OCI-M2 (cell line): ENCODE measurements around the gene TUBA1C.
"Not testable (repeated sequence)": the region's sequence is repeated elsewhere in the genome, so short reads cannot be mapped to it uniquely, and the experiment has no call there.

Experiments
- DNase-seq: peaks from one replicate; lab custom pipeline; 2025; ENCODE audit not compliant: unreplicated experiment; lab: John Stamatoyannopoulos, UW

TUBA1C gene

GRCh38 chr12:49282740-49283375 lies 18.0 kb downstream of the TUBA1C start:
- DNase-seq: not testable (repeated sequence)

- DNase-seq: no peak
These were observed 18.9 kb downstream of the TUBA1C start for GRCh38 chr12:49283541-49284429.

- DNase-seq: no peak
These were observed 19.8 kb downstream of the TUBA1C start for GRCh38 chr12:49284672-49285071.

DNA sequence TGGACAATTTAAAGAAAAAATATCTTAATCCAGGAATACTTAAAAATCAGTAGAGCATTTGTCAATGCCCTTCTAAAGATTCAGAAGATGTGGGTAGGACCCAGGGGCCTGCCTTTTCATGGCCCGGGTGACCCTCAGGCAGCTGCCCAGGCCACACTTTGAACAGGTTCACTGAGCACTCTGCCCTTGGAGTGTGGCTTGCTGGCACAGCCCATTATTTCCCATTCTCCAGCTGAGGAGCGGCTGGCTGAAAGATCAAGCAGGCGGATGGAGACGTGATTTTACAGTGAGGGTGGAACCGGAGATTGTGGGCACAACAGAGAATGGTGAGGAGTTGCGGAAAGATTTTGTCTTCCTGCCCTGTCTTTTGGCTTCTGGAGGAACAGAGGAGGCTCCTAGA lies 23.0 kb downstream of the TUBA1C start:
- no peak for DNase-seq

- DNase-seq: no peak
These were observed 23.6 kb downstream of the TUBA1C start for GRCh38 chr12:49288412-49288853.

- no peak for DNase-seq
These were observed 24.2 kb downstream of the TUBA1C start for GRCh38 chr12:49288922-49289555.

- no peak for DNase-seq
These were observed 27.8 kb downstream of the TUBA1C start for GRCh38 chr12:49292729-49293055.

DNA sequence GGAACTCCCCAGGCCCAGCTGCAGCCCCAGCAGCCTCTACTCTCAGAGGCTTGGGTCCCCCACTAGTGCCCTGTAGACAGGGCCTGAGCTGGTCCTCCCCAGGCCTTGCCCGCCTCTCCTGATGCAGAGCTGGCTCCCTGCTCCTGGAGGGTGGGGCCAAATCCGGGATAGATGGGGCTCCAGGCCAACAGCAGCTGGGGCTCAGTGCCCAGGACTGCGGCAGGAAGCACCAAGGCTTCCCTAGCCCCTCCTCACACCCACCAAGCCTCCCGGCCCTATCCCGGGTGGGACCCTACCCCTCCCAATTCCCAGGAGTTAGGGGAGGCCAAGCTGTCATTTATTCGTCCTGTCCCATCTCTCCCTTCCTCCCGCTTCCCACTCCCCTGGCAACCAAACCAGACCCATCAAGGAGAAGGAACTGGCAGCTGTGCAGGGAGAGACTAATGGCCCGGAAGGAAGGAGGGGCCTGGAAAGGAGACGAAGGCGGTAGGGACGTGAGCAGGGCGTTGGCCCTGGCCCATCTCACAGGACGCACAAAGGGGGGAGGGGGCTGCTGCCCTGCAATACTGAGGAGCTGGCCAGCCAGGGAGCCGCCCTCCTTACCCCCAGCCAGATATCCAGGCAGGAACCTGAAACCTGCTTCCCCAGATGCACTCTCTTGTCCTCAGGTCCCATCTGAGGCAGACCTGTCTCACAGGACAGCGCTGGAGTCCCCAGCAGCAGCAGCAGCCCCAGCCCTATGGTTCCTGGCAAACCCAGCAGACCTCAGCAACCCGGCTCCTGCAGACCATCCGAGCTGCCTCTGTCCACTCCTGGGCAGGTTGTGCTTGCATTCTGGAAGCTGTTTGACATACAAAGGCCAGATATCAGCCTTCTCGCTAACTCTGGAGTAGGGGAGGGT lies 28.4 kb downstream of the TUBA1C start:
- DNase-seq: no peak

DNA sequence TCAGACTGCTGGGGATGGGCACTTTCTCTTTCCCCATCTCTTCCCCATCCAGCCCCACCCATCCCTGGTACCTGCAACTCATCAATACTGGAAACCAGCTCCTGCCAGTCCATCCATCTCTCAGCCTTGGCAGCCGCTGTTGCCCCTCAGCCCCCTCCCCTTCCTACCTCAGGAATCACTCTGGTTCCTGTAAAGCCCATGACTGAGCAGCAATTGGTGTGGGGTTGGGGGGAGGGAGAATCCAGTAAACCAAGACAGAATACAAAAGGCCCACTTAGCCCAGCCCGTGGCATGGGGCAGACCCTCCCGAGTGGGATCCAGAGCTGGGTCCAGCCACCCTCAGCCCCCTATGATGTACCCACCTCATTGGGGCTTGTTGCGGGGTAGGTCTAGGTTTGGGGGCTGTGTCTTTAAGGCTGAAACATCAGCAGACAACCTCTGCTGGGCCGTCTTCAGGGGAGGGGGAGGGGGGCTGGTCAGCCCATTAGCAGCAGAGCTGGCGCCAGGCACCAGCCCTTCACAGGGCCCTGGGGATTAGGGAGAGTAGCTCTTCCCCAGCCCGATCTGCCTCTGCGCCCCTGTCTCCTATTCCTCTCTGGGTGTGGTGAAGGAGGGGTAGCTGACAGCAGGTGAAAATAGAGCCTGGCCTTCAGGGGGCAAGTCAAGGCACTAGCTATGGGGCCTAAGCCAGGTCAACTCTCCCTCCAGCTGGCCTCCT lies 29.4 kb downstream of the TUBA1C start:
- DNase-seq: no peak

DNA sequence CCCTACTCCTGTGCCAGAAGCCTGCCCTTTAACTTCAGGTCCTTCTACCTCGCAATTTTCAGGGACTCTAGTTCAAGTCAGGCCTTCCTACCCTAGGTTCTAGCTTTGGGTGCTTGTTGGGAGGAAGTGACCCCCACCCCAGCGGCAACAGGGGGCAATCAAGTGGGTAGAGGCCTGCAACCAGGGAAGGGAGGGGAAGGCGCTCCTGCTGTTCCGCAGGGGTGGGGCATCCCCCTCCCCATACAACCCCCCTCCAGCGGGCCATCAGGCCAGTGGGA lies 29.9 kb downstream of the TUBA1C start:
- DNase-seq: no peak

- no peak for DNase-seq
These were observed 30.4 kb downstream of the TUBA1C start, which contains the start of gene PRPH for GRCh38 chr12:49295082-49295936. Gene PRPH, plus strand, starts transcription at chr12:49295147. Its CDS starts 54 bp downstream, at chr12:49295201.

- no peak for DNase-seq
These were observed 31.4 kb downstream of the TUBA1C start for GRCh38 chr12:49296034-49296835.

DNA sequence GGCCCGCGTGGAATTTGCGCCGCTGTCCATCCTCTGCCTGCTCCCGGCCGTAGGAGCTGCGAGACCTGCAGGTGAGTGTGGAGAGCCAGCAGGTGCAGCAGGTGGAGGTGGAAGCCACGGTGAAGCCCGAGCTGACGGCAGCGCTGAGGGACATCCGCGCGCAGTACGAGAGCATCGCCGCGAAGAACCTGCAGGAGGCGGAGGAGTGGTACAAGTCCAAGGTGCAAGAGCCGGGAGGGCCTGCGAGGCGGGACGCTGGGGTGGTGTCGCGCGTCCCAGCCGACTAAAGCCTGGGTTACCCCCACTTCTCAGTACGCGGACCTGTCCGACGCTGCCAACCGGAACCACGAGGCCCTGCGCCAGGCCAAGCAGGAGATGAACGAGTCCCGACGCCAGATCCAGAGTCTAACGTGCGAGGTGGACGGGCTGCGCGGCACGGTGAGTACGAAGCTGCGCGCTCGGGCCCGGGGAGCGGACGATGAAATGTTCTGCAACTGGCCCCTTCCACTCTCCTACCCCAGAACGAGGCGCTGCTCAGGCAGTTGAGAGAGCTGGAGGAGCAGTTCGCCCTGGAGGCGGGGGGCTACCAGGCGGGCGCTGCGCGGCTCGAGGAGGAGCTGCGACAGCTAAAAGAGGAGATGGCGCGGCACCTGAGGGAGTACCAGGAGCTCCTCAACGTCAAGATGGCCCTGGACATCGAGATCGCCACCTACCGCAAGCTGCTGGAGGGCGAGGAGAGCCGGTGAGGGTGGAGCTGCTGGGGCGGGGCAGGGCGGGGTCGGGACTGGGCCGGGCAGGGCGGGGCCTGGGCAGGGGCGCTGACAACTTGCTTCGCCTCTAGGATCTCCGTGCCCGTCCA lies 32.2 kb downstream of the TUBA1C start:
- DNase-seq: no peak

GRCh38 chr12:49297695-49298060 lies 32.8 kb downstream of the TUBA1C start:
- no peak for DNase-seq

GRCh38 chr12:49298160-49298559 lies 33.3 kb downstream of the TUBA1C start:
- DNase-seq: no peak

DNA sequence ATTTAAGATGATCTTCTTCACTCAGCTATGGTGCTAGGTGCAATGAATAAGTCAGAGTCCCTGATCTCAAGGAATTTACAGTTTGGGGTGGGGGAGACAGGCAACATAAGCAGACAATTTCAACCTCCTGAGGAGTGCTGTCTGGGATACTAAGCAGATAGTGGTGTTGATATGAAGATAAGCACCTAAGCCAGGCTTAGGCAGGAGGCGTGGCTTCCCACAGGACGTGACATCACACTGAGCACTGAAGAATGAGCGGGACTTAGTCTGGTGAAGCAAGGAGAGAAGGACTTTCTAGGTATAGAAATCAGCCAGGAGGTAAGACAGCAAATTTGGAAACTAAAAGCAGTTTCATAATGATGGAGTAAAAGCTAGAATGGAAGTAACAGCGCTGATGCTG lies 36.9 kb downstream of the TUBA1C start:
- DNase-seq: no peak

DNA sequence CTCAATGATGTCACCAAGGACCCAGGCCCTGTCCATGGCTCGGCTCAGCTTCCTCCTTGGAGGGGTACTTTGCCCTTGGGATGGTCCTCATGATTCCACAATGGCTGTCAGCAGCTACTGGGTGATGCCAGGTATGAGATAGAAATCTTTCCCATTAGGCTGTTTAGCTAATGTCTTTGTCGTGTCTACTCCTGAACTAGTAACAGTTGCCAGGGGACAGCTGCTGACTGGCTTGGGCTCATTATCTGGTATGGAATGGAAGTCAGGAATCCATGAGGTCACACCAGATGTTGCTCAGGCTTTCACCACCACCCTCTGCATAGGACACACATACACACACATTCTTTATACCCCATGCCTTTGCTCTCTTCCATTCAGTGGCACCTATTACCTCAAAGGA lies 39.3 kb downstream of the TUBA1C start:
- no peak for DNase-seq
